GM12878 (cell line): ENCODE data around the gene SLC25A28. TPM values are rescaled to one million over a fixed set of nuclear protein-coding genes. Genes with fewer than 3 reads are reported as not detected.

Experiments used
- ATAC-seq: fragments of 200-7000 bp; cut with Tn5 transposase; 3 replicates; pipeline ENCODE4 v1.9.1; 2020; ENCODE audit warnings: mild to moderate bottlenecking, moderate library complexity
- BruUV-seq: library from RNA; stranded (reverse); fragments of 400-500 nt; replicated peaks from 2 replicates; lab custom pipeline; 2021; lab: Mats Ljungman, UMichigan
- CTCF ChIA-PET: fragments of 300-600 bp; sonication (Branson Sonifier 250); formaldehyde crosslinking; extraction: SDS; loops from one replicate; lab custom pipeline; 2021; ENCODE audit warnings: inconsistent platforms; lab: Yijun Ruan, JAX
- POLR2A ChIA-PET: fragments of 350-600 bp; formaldehyde crosslinking; extraction: SDS; loops from one replicate; lab custom pipeline; 2021; ENCODE audit warnings: inconsistent platforms; lab: Charles Lee
- RAD21 ChIA-PET: fragments of 300-600 bp; sonication (Branson Sonifier 250); formaldehyde crosslinking; loops from one replicate; lab custom pipeline; 2023; ENCODE audit warnings: antibody characterized with exemption; ENCODE audit not compliant: unreplicated experiment; lab: Charles Lee
- SMC1A ChIA-PET: fragments of 300-600 bp; sonication (Branson Sonifier 250); formaldehyde crosslinking; loops from one replicate; lab custom pipeline; 2023; ENCODE audit not compliant: unreplicated experiment, uncharacterized antibody; lab: Charles Lee
- DNase-seq: peaks from one replicate; pipeline ENCODE4 v3.0.0-alpha.2; 2011; ENCODE audit warnings: low read depth, low spot score
- FAIRE-seq: peaks from 3 replicates; lab custom pipeline; 2011; peaks lifted over from hg19 to GRCh38; lab: Jason Lieb, UNC
- H2AFZ ChIP-seq: 2 replicates; pipeline ENCODE4 v1.6.0; 2011; ENCODE audit warnings: low read depth, low read length, control low read depth; ENCODE audit not compliant: control insufficient read depth
- H3K27ac ChIP-seq: 2 replicates; pipeline ENCODE4 v1.5.1; 2011; ENCODE audit warnings: control low read depth; ENCODE audit not compliant: control insufficient read depth, insufficient read depth
- H3K27me3 ChIP-seq, 2 experiments: replicated peaks in 1 of 2; 2 replicates each; pipeline versions ENCODE4 v1.6.0 to v1.6.1; 2011; ENCODE audit warnings: low read length in 1 of 2; ENCODE audit not compliant: control insufficient read depth in 2 of 2, insufficient read depth in 2 of 2
- H3K36me3 ChIP-seq, 2 experiments: 2 replicates each; pipeline ENCODE4 v1.5.1; 2011; ENCODE audit warnings: low read length in 1 of 2; ENCODE audit not compliant: control insufficient read depth in 2 of 2, insufficient read depth in 2 of 2
- H3K4me1 ChIP-seq: 2 replicates; pipeline ENCODE4 v1.6.1; 2011; ENCODE audit warnings: mild to moderate bottlenecking, low read length, moderate library complexity, mixed read lengths; ENCODE audit not compliant: control insufficient read depth, insufficient read depth
- H3K4me2 ChIP-seq: 2 replicates; pipeline ENCODE4 v1.6.0; 2011; ENCODE audit warnings: control low read depth; ENCODE audit not compliant: control insufficient read depth, insufficient read depth
- H3K4me3 ChIP-seq: fragments of 200-600 bp; sonication (generic); 2 replicates; pipeline ENCODE4 v1.5.1; 2016
- H3K79me2 ChIP-seq: 2 replicates; pipeline ENCODE4 v1.6.0; 2011; ENCODE audit warnings: low read length; ENCODE audit not compliant: control insufficient read depth, insufficient read depth
- H3K9ac ChIP-seq: 2 replicates; pipeline ENCODE4 v1.8.0; 2011; ENCODE audit warnings: low read length, control low read depth, mixed read lengths; ENCODE audit not compliant: control insufficient read depth, insufficient read depth
- H3K9me3 ChIP-seq: replicated peaks from 3 replicates; pipeline ENCODE4 v1.5.1; 2011; ENCODE audit warnings: mild to moderate bottlenecking, low read length; ENCODE audit not compliant: control insufficient read depth, insufficient read depth
- H4K20me1 ChIP-seq: 2 replicates; pipeline ENCODE4 v1.6.0; 2011; ENCODE audit not compliant: control insufficient read depth, insufficient read depth
- EGR1 ChIP-seq, 2 experiments: IDR thresholded peaks; 1 replicate in 1 of 2; 2 replicates in 1 of 2; pipeline ENCODE4 v1.6.1; 2011 to 2012; ENCODE audit warnings: low read depth in 2 of 2, low read length in 2 of 2, borderline replicate concordance in 1 of 2, mild to moderate bottlenecking in 1 of 2, moderate library complexity in 1 of 2
- JUND ChIP-seq: IDR thresholded peaks from 2 replicates; pipeline ENCODE4 v1.6.1; 2012; ENCODE audit warnings: low read depth, mild to moderate bottlenecking, low read length, improper control_type of control experiment, moderate library complexity
- MTA3 ChIP-seq: IDR thresholded peaks from 2 replicates; pipeline ENCODE4 v1.6.1; 2012; ENCODE audit warnings: low read length, inconsistent platforms, borderline replicate concordance
- RFX5 ChIP-seq: IDR thresholded peaks from 2 replicates; pipeline ENCODE4 v1.6.1; 2011; ENCODE audit warnings: low read depth, low read length, improper control_type of control experiment
- ZNF24 ChIP-seq: fragments of 450-650 bp; IDR thresholded peaks from 2 replicates; pipeline ENCODE4 v1.6.1; 2017; ENCODE audit warnings: antibody characterized with exemption, mild to moderate bottlenecking
- WGBS: methylation state at CpG from one replicate; pipeline ENCODE4 v1.1.6; 2016; ENCODE audit warnings: low lambda C conversion rate; ENCODE audit not compliant: insufficient replicate concordance, insufficient coverage; ENCODE audit errors: missing lambda C conversion rate; 5-methylcytosine and 5-hydroxymethylcytosine counted together
- in situ Hi-C: fragments of 300-500 bp; cut with MboI; formaldehyde crosslinking; loops from 9 replicates; pipeline ENCODE4 v1.14.3; 2018; ENCODE audit warnings: mixed read lengths
- intact Hi-C: fragments of 100-400 bp; cut with micrococcal nuclease; formaldehyde crosslinking; loops from one replicate; pipeline ENCODE4 v1.14.2; 2022; ENCODE audit not compliant: unreplicated experiment
- polyA plus RNA-seq, 11 experiments: library from polyadenylated mRNA; depleted of rRNA in 4 of 11; unstranded in 6 of 11; stranded (reverse) in 5 of 11; fragments of >200 nt; fragmentation: Nextera tagmentation in 4 of 11; fragmentation: Illumina TruSeq in 1 of 11; extraction: Ambion mirVana in 4 of 11; extraction: Trizol in 1 of 11; gene quantifications; 1 replicate in 1 of 11; 2 replicates in 10 of 11; pipeline versions ENCODE4 v1.2.1 to v1.2.3, GENCODE V29; 2011 to 2016; ENCODE audit warnings: inconsistent platforms in 2 of 11, missing spikeins in 2 of 11, low read depth in 1 of 11
- total RNA-seq, 4 experiments: library from RNA; depleted of rRNA in 3 of 4; stranded (reverse); fragments of >200 nt in 3 of 4; fragmentation: Illumina TruSeq in 1 of 4; extraction: Trizol in 1 of 4; gene quantifications; 2 replicates each; pipeline versions ENCODE4 v1.2.1 to v1.2.3, GENCODE V29; 2013 to 2021
- TF ChIP-seq, protein P1 (sequence below): fragments of 450-650 bp; IDR thresholded peaks from 2 replicates; pipeline ENCODE4 v1.6.1; 2017; ENCODE audit warnings: mild to moderate bottlenecking, moderate library complexity
- TF ChIP-seq, protein P2 (sequence below): fragments of 450-650 bp; IDR thresholded peaks from 2 replicates; pipeline ENCODE4 v1.6.1; 2018; ENCODE audit warnings: borderline replicate concordance, mild to moderate bottlenecking; ENCODE audit not compliant: partially characterized antibody
- TF ChIP-seq, protein P3 (sequence below): fragments of 450-650 bp; IDR thresholded peaks from 2 replicates; pipeline ENCODE4 v1.6.1; 2017; ENCODE audit warnings: mild to moderate bottlenecking, low read depth, inconsistent platforms; ENCODE audit not compliant: poor library complexity, severe bottlenecking
- TF ChIP-seq, protein P4 (sequence below): fragments of 450-650 bp; conservative IDR thresholded peaks from 2 replicates; pipeline ENCODE4 v1.6.1; 2017; ENCODE audit warnings: mild to moderate bottlenecking, moderate library complexity

The SLC25A28 gene
- total and polyA plus RNA-seq, 10 of the 15 experiments (the other 5 are each of a cell fraction or from before 2014, with no cell fraction given): 7.5 to 47.8 (median 24.9) TPM

DNA sequence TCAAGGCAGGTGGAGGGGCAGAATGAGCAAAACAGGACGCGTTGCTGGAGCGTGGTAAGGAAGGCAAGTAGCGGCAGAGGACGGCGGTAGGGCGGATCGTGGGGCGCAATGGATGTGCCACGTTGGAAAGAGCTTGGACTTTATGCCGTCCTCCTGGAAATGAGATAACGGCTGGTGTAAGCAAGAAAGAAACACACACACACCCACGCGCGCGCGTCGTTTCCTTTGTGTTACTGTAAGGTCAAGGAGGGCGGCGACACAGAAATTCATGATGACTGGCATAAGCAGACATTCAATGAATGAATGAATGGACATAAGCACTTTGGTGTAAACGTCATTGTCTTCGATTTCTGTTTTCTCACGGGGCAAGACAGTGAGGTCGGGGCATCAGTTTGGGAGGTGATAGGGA, 38.4 kb upstream of the SLC25A28 start:
- peak; percentile 72 for FAIRE-seq
- no peak for DNase-seq
- ChIA-PET RAD21 (interaction anchor here (0.7 to 1.6 kb wide), 6 partner anchors 28 to 72 kb away, joined by 3 to 9 read pairs (median 4); partner anchors contain the start of gene SLC25A28), POLR2A (interaction anchor here (0.5 to 1.9 kb wide), 4 partner anchors 36 to 507 kb away, joined by 3 to 14 read pairs (median 6); partner anchors contain the start of genes COX15, CUTC and SLC25A28), SMC1A (interaction anchor here (0.9 to 2.1 kb wide), 5 partner anchors 27 to 68 kb away, joined by 3 to 8 read pairs (median 3); no protein-coding TSS in a partner anchor)
- peak overlapping the region; percentile 96 for H2AFZ ChIP-seq
- H3K79me2 ChIP-seq: no peaks in the 10 kb centered on the region; the same call in 1 of the 2 replicates
- H3K9me3 ChIP-seq: no peaks in the 10 kb centered on the region
- intact Hi-C loops: loop anchor here (2.0 kb wide), 1 partner anchor 38 kb away; the partner anchor contains the start of gene SLC25A28
- TF ChIP-seq JUND: no peak
- peak; percentile 75 for TF ChIP-seq ZNF24
- TF ChIP-seq, protein P1, sequence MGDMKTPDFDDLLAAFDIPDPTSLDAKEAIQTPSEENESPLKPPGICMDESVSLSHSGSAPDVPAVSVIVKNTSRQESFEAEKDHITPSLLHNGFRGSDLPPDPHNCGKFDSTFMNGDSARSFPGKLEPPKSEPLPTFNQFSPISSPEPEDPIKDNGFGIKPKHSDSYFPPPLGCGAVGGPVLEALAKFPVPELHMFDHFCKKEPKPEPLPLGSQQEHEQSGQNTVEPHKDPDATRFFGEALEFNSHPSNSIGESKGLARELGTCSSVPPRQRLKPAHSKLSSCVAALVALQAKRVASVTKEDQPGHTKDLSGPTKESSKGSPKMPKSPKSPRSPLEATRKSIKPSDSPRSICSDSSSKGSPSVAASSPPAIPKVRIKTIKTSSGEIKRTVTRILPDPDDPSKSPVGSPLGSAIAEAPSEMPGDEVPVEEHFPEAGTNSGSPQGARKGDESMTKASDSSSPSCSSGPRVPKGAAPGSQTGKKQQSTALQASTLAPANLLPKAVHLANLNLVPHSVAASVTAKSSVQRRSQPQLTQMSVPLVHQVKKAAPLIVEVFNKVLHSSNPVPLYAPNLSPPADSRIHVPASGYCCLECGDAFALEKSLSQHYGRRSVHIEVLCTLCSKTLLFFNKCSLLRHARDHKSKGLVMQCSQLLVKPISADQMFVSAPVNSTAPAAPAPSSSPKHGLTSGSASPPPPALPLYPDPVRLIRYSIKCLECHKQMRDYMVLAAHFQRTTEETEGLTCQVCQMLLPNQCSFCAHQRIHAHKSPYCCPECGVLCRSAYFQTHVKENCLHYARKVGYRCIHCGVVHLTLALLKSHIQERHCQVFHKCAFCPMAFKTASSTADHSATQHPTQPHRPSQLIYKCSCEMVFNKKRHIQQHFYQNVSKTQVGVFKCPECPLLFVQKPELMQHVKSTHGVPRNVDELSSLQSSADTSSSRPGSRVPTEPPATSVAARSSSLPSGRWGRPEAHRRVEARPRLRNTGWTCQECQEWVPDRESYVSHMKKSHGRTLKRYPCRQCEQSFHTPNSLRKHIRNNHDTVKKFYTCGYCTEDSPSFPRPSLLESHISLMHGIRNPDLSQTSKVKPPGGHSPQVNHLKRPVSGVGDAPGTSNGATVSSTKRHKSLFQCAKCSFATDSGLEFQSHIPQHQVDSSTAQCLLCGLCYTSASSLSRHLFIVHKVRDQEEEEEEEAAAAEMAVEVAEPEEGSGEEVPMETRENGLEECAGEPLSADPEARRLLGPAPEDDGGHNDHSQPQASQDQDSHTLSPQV: no peak
- TF ChIP-seq MTA3: 0 out of 2 replicates have a peak, but pooled peaks have one; percentile 34
- TF ChIP-seq, protein P2, sequence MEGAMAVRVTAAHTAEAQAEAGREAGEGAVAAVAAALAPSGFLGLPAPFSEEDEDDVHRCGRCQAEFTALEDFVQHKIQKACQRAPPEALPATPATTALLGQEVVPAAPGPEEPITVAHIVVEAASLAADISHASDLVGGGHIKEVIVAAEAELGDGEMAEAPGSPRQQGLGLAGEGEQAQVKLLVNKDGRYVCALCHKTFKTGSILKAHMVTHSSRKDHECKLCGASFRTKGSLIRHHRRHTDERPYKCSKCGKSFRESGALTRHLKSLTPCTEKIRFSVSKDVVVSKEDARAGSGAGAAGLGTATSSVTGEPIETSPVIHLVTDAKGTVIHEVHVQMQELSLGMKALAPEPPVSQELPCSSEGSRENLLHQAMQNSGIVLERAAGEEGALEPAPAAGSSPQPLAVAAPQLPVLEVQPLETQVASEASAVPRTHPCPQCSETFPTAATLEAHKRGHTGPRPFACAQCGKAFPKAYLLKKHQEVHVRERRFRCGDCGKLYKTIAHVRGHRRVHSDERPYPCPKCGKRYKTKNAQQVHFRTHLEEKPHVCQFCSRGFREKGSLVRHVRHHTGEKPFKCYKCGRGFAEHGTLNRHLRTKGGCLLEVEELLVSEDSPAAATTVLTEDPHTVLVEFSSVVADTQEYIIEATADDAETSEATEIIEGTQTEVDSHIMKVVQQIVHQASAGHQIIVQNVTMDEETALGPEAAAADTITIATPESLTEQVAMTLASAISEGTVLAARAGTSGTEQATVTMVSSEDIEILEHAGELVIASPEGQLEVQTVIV: no peak
- TF ChIP-seq EGR1 (IDR thresholded peaks at IDR 0.05; ENCODE audit: borderline replicate concordance in 1 of 2, low read depth in 2 of 2, low read length in 2 of 2): peak in 1 of 2 experiments; percentile 69; a peak in 2 of 3 replicates
- TF ChIP-seq, protein P3, sequence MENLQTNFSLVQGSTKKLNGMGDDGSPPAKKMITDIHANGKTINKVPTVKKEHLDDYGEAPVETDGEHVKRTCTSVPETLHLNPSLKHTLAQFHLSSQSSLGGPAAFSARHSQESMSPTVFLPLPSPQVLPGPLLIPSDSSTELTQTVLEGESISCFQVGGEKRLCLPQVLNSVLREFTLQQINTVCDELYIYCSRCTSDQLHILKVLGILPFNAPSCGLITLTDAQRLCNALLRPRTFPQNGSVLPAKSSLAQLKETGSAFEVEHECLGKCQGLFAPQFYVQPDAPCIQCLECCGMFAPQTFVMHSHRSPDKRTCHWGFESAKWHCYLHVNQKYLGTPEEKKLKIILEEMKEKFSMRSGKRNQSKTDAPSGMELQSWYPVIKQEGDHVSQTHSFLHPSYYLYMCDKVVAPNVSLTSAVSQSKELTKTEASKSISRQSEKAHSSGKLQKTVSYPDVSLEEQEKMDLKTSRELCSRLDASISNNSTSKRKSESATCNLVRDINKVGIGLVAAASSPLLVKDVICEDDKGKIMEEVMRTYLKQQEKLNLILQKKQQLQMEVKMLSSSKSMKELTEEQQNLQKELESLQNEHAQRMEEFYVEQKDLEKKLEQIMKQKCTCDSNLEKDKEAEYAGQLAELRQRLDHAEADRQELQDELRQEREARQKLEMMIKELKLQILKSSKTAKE: no peak
- TF ChIP-seq, protein P4, sequence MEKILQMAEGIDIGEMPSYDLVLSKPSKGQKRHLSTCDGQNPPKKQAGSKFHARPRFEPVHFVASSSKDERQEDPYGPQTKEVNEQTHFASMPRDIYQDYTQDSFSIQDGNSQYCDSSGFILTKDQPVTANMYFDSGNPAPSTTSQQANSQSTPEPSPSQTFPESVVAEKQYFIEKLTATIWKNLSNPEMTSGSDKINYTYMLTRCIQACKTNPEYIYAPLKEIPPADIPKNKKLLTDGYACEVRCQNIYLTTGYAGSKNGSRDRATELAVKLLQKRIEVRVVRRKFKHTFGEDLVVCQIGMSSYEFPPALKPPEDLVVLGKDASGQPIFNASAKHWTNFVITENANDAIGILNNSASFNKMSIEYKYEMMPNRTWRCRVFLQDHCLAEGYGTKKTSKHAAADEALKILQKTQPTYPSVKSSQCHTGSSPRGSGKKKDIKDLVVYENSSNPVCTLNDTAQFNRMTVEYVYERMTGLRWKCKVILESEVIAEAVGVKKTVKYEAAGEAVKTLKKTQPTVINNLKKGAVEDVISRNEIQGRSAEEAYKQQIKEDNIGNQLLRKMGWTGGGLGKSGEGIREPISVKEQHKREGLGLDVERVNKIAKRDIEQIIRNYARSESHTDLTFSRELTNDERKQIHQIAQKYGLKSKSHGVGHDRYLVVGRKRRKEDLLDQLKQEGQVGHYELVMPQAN: 0 out of 2 replicates have a peak, but pooled peaks have one; percentile 4
- no peak for TF ChIP-seq RFX5
- TF ChIP-seq, all 136 proteins: peak for 4
- H3K4me3 ChIP-seq: peak overlapping the region; percentile 73
- H3K27ac ChIP-seq: peak overlapping the region; percentile 31
- no peaks in the 10 kb centered on the region for H3K27me3 ChIP-seq
- CTCF ChIA-PET: interaction anchor here (0.8 to 4.4 kb wide), 9 partner anchors 13 to 223 kb away, joined by 3 to 18 read pairs (median 5); no protein-coding TSS in a partner anchor
- peaks cover 13% of the 10 kb centered on the region for H3K4me1 ChIP-seq
- no peak for ATAC-seq
- BruUV-seq: no TSS peak
- H3K9ac ChIP-seq: peak overlapping the region; percentile 76
- in situ Hi-C loops: no loop called here
- peak overlapping the region; percentile 99 for H3K4me2 ChIP-seq
- H3K36me3 ChIP-seq: no peaks in the 10 kb centered on the region
- WGBS: 42% methylated on average over 18 of the region's 24 CpGs
- no peaks in the 10 kb centered on the region for H4K20me1 ChIP-seq
